ENCODE results near the gene UBR7.

The UBR7 gene

GRCh38 chr14:93234798-93235197 is 27.7 kb downstream of the UBR7 start (continued):
- no peak for TF ChIP-seq POU6F1 (CRISPR knock-in tag; IDR thresholded peaks at IDR 0.05; ENCODE audit: borderline replicate concordance, low read depth)
- no peak for TF ChIP-seq GLIS3 (CRISPR knock-in tag; IDR thresholded peaks at IDR 0.05)
- no peak for TF ChIP-seq PATZ1 (CRISPR knock-in tag; IDR thresholded peaks at IDR 0.05; ENCODE audit: borderline replicate concordance)
- no peak for TF ChIP-seq ARNTL (CRISPR knock-in tag; IDR thresholded peaks at IDR 0.05; ENCODE audit: borderline replicate concordance, low read depth)
- no peak for TF ChIP-seq ZFP3 (CRISPR knock-in tag; IDR thresholded peaks at IDR 0.05)

- ATAC-seq, result peak; percentile 91
Measured at GRCh38 chr14:93239869-93240677, 33.0 kb downstream of the UBR7 start.

More at GRCh38 chr14:93239869-93240677, 33.0 kb downstream of the UBR7 start:
- no peak for TF ChIP-seq TCF4 (CRISPR knock-in tag; IDR thresholded peaks at IDR 0.05; ENCODE audit: borderline replicate concordance)
- TF ChIP-seq GLIS3 (CRISPR knock-in tag; IDR thresholded peaks at IDR 0.05), result no peak
- TF ChIP-seq PPARA (CRISPR knock-in tag; IDR thresholded peaks at IDR 0.05; ENCODE audit: borderline replicate concordance), result no peak
- no peak for TF ChIP-seq CREB5 (CRISPR knock-in tag; IDR thresholded peaks at IDR 0.05; ENCODE audit: low read depth)
- TF ChIP-seq POU6F1 (CRISPR knock-in tag; IDR thresholded peaks at IDR 0.05; ENCODE audit: borderline replicate concordance, low read depth), result no peak
- TF ChIP-seq ZFP3 (CRISPR knock-in tag; IDR thresholded peaks at IDR 0.05), result no peak
- no peak for TF ChIP-seq RARB (CRISPR knock-in tag; IDR thresholded peaks at IDR 0.05)
- TF ChIP-seq ZFP30 (CRISPR knock-in tag; IDR thresholded peaks at IDR 0.05), result no peak
- TF ChIP-seq ARNTL (CRISPR knock-in tag; IDR thresholded peaks at IDR 0.05; ENCODE audit: borderline replicate concordance, low read depth), result no peak
- TF ChIP-seq ESRRG (CRISPR knock-in tag; IDR thresholded peaks at IDR 0.05), result no peak
- no peak for TF ChIP-seq PATZ1 (CRISPR knock-in tag; IDR thresholded peaks at IDR 0.05; ENCODE audit: borderline replicate concordance)
- no peak for TF ChIP-seq ZNF8 (CRISPR knock-in tag; IDR thresholded peaks at IDR 0.05)
- no peak for TF ChIP-seq TOX (CRISPR knock-in tag; IDR thresholded peaks at IDR 0.05; ENCODE audit: borderline replicate concordance)
- no peak for TF ChIP-seq CSDC2 (CRISPR knock-in tag; IDR thresholded peaks at IDR 0.05)
- no peak for TF ChIP-seq CSRNP3 (CRISPR knock-in tag; IDR thresholded peaks at IDR 0.05)
- no peak for TF ChIP-seq SNAI2 (CRISPR knock-in tag; IDR thresholded peaks at IDR 0.05)
- TF ChIP-seq ZNF70 (CRISPR knock-in tag; IDR thresholded peaks at IDR 0.05), result no peak
- no peak for TF ChIP-seq ZNF565 (CRISPR knock-in tag; conservative IDR thresholded peaks at IDR 0.05; ENCODE audit: low read depth)
- TF ChIP-seq TSHZ2 (CRISPR knock-in tag; IDR thresholded peaks at IDR 0.05), result no peak
- no peak for TF ChIP-seq OSR1 (CRISPR knock-in tag; IDR thresholded peaks at IDR 0.05)

Measured in SK-N-SH treated with all-trans-retinoic acid at 6 μM for 48 hours (cell line).